ENCODE measurements around the gene RSPH1. TPM values are rescaled to one million over a fixed set of nuclear protein-coding genes. Genes with fewer than 3 reads are reported as not detected.

The RSPH1 gene
- total RNA-seq, 1 donor from 2014 or later: 0.29 TPM

- TF ChIP-seq CTCF (IDR thresholded peaks at IDR 0.05; ENCODE audit: insufficient read depth, low read length, poor library complexity, severe bottlenecking): no peak
- H3K36me3 ChIP-seq (ENCODE audit: control insufficient read depth, insufficient read depth, low read length): no peaks in the 10 kb centered on the region
- no peak for DNase-seq (ENCODE audit: low read depth)
Observed at GRCh38 chr21:42509244-42509643, 13.2 kb upstream of the RSPH1 start.

GRCh38 chr21:42508371-42508770 is 12.3 kb upstream of the RSPH1 start:
- no peaks in the 10 kb centered on the region for H3K27me3 ChIP-seq (ENCODE audit: control insufficient read depth, insufficient read depth, low read length)
- H3K36me3 ChIP-seq (ENCODE audit: control insufficient read depth, insufficient read depth, low read length): no peaks in the 10 kb centered on the region
- no peak for TF ChIP-seq CTCF (IDR thresholded peaks at IDR 0.05; ENCODE audit: insufficient read depth, low read length, poor library complexity, severe bottlenecking)
- H3K4me3 ChIP-seq (ENCODE audit: low read depth, low read length): no peak overlapping the region
- no peak for DNase-seq (ENCODE audit: low read depth)

More at GRCh38 chr21:42509244-42509643, 13.2 kb upstream of the RSPH1 start:
- no peak overlapping the region for H3K4me3 ChIP-seq (ENCODE audit: low read depth, low read length)
- no peaks in the 10 kb centered on the region for H3K27me3 ChIP-seq (ENCODE audit: control insufficient read depth, insufficient read depth, low read length)

- H3K36me3 ChIP-seq (ENCODE audit: control insufficient read depth, insufficient read depth, low read length): no peaks in the 10 kb centered on the region
Observed at GRCh38 chr21:42507418-42507817, 11.4 kb upstream of the RSPH1 start.

GRCh38 chr21:42505090-42505726 is 9.2 kb upstream of the RSPH1 start:
- no peak overlapping the region for H3K4me3 ChIP-seq (ENCODE audit: low read depth, low read length)
- no peak for TF ChIP-seq CTCF (IDR thresholded peaks at IDR 0.05; ENCODE audit: insufficient read depth, low read length, poor library complexity, severe bottlenecking)
- DNase-seq (ENCODE audit: low read depth): no peak
- H3K27me3 ChIP-seq (ENCODE audit: control insufficient read depth, insufficient read depth, low read length): no peaks in the 10 kb centered on the region
- H3K36me3 ChIP-seq (ENCODE audit: control insufficient read depth, insufficient read depth, low read length): no peaks in the 10 kb centered on the region

More at GRCh38 chr21:42507418-42507817, 11.4 kb upstream of the RSPH1 start:
- no peak for TF ChIP-seq CTCF (IDR thresholded peaks at IDR 0.05; ENCODE audit: insufficient read depth, low read length, poor library complexity, severe bottlenecking)
- DNase-seq (ENCODE audit: low read depth): no peak
- no peaks in the 10 kb centered on the region for H3K27me3 ChIP-seq (ENCODE audit: control insufficient read depth, insufficient read depth, low read length)
- no peak overlapping the region for H3K4me3 ChIP-seq (ENCODE audit: low read depth, low read length)

GRCh38 chr21:42503711-42504110 is 7.7 kb upstream of the RSPH1 start:
- H3K36me3 ChIP-seq (ENCODE audit: control insufficient read depth, insufficient read depth, low read length): no peaks in the 10 kb centered on the region
- no peak overlapping the region for H3K4me3 ChIP-seq (ENCODE audit: low read depth, low read length)
- no peak for DNase-seq (ENCODE audit: low read depth)
- no peak for TF ChIP-seq CTCF (IDR thresholded peaks at IDR 0.05; ENCODE audit: insufficient read depth, low read length, poor library complexity, severe bottlenecking)
- no peaks in the 10 kb centered on the region for H3K27me3 ChIP-seq (ENCODE audit: control insufficient read depth, insufficient read depth, low read length)

- TF ChIP-seq CTCF (IDR thresholded peaks at IDR 0.05; ENCODE audit: insufficient read depth, low read length, poor library complexity, severe bottlenecking): no peak
- no peaks in the 10 kb centered on the region for H3K27me3 ChIP-seq (ENCODE audit: control insufficient read depth, insufficient read depth, low read length)
- no peak overlapping the region for H3K4me3 ChIP-seq (ENCODE audit: low read depth, low read length)
- DNase-seq (ENCODE audit: low read depth): no peak
- no peaks in the 10 kb centered on the region for H3K36me3 ChIP-seq (ENCODE audit: control insufficient read depth, insufficient read depth, low read length)
Observed at GRCh38 chr21:42500736-42501135, 4.7 kb upstream of the RSPH1 start.

Measured in kidney epithelial cell (primary cell).